ENCODE results near the gene FOLR2. TPM values are rescaled to one million over a fixed set of nuclear protein-coding genes. Genes with fewer than 3 reads are reported as not detected.

Gene FOLR2
- total RNA-seq, 1 experiment from 2014 or later: not detected

DNA sequence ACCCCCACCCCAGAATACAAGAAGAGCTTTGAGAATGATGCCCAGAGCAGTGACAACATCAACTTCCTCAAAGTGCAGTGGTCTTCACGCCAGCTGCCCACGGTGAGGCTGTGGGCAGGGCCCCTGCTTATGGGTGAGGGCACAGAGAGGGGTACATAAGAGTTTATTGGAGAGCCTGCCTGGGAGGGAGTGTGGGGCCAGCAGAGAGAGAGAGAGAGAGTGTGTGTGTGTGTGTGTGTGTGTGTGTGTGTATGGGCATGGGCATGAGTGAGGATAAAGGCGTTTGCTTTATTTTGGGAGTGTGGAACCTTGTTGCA lies 17.9 kb downstream of the FOLR2 start:
- Histone ChIP-seq H3K27me3 (no peaks in the 10 kb centered on the region), H3K9me3 (no peaks in the 10 kb centered on the region), H3K4me3 (no peak overlapping the region), H3K36me3 (peaks cover 83% of the 10 kb centered on the region)
- no peak for DNase-seq

DNA sequence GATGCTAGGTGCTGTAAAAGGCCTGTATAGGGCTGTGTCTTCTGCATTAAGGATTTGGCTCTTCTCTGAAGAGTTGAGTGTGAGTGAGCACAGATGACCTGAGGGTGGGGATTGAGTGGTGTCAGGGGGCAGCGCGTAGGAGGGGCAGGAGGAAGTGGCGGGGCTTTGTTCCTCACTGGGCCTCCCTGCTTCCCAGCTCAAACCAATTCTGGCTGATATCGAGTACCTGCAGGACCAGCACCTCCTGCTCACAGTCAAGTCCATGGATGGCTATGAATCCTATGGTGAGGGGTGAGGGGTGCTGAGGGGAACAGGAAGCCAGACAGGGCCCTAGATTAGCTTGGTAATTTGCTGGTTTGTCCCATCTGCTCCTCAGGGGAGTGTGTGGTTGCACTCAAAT lies 18.3 kb downstream of the FOLR2 start:
- Histone ChIP-seq H3K36me3 (peaks cover 78% of the 10 kb centered on the region), H3K27me3 (no peaks in the 10 kb centered on the region), H3K9me3 (no peaks in the 10 kb centered on the region), H3K4me3 (no peak overlapping the region)
- no peak for DNase-seq

DNA sequence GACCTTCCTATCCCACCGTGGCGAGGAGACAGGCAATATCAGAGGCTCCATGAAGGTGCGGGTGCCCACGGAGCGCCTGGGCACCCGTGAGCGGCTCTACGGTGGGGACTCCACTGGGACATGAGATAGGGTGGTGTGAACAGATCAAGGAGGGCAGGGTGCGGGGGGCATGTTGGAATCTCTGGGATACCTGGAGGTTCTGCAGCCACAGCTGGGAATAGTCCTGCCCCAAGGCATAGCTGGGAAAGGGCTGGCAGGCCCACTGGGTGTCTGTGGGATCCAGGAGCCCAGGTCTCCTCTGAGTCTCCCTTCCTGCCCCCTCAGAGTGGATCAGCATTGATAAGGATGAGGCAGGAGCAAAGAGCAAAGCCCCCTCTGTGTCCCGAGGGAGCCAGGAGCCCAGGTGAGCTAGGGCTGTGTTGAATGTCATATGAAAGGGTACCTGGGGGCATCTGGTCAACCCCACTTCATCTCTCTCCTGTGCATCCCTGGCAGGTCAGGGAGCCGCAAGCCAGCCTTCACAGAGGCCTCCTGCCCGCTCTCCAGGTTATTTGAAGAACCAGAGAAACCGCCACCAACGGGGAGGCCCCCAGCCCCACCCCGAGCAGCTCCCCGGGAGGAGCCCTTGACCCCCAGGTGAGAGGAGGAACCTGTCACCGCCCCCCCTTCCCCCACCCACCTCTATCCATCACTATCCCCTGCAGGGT lies 18.9 kb downstream of the FOLR2 start:
- no peaks in the 10 kb centered on the region for H3K27me3 ChIP-seq
- H3K36me3 ChIP-seq: peaks cover 72% of the 10 kb centered on the region
- no peak overlapping the region for H3K4me3 ChIP-seq
- DNase-seq: no peak
- no peaks in the 10 kb centered on the region for H3K9me3 ChIP-seq

DNA sequence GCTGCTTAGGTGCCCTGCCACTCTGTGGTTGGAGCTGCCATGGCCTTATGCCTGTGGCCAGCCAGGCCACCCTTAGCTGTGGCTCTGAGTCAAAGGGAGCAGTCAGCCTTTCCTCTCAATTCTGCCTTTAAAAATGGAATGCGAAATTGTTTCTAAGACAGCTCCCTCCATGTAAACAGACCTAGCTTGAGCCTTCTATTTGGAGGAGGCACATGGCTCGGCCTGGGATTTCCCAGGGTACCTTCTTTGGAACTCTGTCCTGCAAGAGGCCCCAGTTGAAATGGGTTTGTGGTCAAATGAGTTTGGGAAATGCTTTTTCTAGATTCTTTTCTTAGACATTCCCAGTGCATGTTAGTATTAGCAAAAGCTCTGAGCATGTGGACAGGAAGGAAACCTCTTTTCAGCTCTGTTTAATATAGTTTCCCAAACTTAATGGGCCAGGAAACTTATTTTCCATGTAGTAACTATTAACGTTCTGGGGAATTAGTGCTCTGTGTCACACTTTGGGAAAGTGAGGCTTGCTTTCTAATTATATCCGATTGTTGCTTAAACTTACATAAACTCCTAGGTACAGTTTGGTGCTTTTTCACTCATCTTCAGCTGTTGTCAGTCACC lies 19.6 kb downstream of the FOLR2 start:
- Histone ChIP-seq H3K4me3 (no peak overlapping the region), H3K36me3 (peaks cover 65% of the 10 kb centered on the region), H3K9me3 (no peaks in the 10 kb centered on the region), H3K27me3 (no peaks in the 10 kb centered on the region)
- DNase-seq: no peak

DNA sequence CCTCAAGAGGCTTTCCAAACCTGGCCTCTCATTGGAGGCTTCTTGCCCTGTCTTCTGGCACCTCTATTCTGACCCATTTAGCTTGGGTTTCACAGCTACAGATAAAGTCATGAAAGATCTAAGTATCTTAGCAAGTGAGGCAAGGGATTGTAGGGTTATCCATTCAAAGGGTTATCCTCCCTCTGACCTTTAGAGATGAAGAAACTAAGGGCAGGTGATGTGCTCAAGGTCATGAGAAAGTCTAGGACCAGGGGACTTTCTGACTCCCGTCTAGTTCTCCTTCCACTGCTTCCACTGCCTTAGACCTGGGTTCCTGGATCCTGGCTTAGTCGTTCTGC lies 20.1 kb downstream of the FOLR2 start:
- peaks cover 60% of the 10 kb centered on the region for H3K36me3 ChIP-seq
- no peak overlapping the region for H3K4me3 ChIP-seq
- DNase-seq: no peak
- H3K27me3 ChIP-seq: no peaks in the 10 kb centered on the region
- H3K9me3 ChIP-seq: no peaks in the 10 kb centered on the region

DNA sequence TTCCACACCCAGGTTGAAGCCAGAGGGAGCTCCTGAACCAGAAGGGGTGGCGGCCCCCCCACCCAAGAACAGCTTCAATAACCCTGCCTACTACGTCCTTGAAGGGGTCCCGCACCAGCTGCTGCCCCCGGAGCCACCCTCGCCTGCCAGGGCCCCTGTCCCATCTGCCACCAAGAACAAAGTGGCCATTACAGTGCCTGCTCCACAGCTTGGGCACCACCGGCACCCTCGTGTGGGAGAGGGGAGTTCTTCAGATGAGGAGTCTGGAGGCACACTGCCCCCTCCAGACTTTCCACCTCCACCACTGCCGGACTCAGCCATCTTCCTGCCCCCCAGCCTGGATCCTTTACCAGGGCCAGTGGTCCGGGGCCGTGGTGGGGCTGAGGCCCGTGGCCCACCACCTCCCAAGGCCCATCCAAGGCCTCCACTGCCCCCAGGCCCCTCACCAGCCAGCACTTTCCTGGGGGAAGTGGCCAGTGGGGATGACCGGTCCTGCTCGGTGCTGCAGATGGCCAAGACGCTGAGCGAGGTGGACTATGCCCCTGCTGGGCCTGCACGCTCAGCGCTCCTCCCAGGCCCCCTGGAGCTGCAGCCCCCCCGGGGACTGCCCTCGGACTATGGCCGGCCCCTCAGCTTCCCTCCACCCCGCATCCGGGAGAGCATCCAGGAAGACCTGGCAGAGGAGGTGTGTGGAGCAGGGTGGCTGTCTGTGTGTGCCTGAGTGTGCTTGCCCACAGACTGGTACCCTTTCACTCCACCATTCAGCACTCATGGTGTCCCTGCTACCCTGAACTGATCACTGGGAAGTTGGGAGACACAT lies 20.7 kb downstream of the FOLR2 start:
- Histone ChIP-seq H3K27me3 (no peaks in the 10 kb centered on the region), H3K9me3 (no peaks in the 10 kb centered on the region), H3K4me3 (no peak overlapping the region), H3K36me3 (peaks cover 54% of the 10 kb centered on the region)
- DNase-seq: no peak

DNA sequence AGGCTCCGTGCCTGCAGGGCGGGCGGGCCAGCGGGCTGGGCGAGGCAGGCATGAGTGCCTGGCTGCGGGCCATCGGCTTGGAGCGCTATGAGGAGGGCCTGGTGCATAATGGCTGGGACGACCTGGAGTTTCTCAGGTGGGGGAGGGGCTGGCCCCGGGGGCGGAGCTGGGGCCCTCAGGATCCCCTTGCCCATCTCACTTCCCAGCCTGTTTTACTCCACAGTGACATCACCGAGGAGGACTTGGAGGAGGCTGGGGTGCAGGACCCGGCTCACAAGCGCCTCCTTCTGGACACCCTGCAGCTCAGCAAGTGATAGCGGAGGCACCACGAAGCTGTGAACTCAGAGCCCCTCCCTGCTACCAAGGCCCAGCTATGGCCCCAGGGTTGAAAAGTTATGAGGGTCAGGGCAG lies 21.5 kb downstream of the FOLR2 start:
- Histone ChIP-seq H3K36me3 (peaks cover 47% of the 10 kb centered on the region), H3K27me3 (no peaks in the 10 kb centered on the region), H3K4me3 (no peak overlapping the region), H3K9me3 (no peaks in the 10 kb centered on the region)
- DNase-seq: peak; percentile 49

DNA sequence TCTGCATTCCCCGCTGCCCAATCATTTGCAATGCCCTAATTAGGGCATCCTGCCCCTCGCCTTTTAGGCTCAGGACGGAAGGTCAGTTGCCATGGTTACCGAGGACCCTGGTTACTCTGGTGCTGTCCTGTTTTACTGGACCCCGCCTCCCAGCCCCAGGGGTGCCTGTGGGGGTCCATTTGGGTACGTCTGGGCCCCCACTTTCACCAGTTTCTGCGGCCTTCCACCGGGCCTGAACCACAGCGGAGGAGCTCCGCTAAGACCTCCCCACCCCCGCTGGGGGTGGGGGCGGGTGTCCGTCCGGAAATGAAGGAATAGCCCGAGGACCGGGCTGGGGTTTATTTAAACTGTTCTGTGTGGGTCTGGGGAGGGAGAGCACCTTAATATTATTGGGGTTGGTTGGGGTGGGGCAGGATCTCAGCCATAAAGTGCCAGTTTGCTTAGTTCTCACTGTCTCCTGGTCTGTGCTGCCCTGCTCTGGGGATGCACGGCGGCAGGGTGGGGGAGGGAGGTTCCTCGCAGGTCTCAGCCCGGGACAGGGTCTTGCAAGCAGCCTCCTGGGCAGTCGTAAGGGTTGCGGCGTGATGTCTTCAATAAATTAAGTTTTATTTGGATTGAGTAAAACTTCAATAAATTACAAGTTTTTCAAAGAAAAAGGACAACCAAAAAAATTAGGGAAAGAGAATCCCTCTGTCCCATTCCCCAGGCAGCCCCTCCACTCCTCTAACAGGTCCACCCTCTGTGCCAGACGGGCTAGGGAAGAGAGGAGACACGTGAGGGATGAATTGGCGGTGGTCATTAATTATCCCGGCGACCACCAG lies 22.1 kb downstream of the FOLR2 start:
- Histone ChIP-seq H3K36me3 (peaks cover 40% of the 10 kb centered on the region), H3K27me3 (no peaks in the 10 kb centered on the region), H3K4me3 (no peak overlapping the region), H3K9me3 (no peaks in the 10 kb centered on the region)
- no peak for DNase-seq

DNA sequence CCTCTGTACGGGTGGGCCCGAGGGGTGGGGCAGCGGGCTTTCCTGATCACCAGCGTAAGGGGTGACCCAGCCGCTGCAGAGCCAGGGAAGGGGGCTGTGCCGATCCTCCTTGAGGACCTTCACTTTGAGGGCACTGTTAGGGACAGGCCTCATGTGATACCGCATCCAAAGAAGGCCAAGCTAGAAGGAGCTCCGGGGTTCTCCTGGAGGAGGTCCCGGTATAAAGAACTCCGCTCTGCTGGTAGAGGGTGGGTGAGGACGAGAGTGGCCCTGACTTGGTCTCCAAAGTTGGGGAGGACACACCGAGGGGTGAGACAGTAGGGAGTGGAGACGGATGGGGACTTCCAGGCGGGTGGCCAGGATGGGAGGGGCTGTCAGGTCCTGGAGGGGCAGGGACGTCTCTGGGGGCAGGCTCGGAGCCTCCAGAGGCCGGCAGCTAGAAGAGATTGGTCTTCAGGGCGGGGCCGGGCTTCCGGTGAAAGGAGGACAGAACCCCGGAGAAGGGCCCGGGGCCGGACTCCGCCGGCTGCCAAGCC lies 22.8 kb downstream of the FOLR2 start:
- Histone ChIP-seq H3K4me3 (peak overlapping the region; percentile 0; the same call in 1 of the 2 replicates), H3K27me3 (no peaks in the 10 kb centered on the region; the same call in 1 of the 2 replicates)
- DNase-seq: peak; percentile 88

DNA sequence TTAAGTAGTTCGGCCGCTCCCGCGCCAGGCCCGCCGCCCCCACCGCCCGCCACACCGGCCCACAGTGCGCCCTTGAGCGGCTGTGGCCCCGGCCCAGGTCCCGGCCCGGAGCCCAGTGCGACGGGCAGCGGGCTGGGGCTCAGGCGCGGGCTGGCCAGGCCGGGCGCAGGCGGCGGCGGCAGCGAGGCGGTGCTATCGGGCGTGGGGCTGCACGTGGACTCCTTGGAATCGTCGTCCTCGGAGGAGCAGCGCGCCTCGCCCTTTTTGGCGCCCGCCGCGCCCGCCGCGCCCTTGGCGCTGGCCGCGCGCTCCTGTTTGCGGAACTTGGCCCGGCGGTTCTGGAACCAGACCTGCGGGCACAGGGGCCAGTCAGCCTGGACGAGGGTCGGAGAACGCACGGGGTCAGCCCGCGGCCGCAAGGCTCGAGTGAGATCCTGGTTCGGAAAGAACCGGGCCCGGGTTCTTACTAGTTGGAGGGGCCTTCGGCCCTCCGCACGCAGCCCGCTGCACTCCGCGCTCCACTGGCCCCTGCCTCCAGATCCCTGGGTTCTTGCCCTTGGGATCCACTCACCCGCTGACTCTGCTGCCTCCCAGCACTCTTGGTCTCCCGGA lies 23.4 kb downstream of the FOLR2 start:
- Histone ChIP-seq H3K4me3 (no peak overlapping the region; the same call in 1 of the 2 replicates), H3K27me3 (no peaks in the 10 kb centered on the region; the same call in 1 of the 2 replicates), H3K36me3 (peaks cover 28% of the 10 kb centered on the region), H3K9me3 (no peaks in the 10 kb centered on the region)
- no peak for DNase-seq

More for the DNA sequence above, 22.8 kb downstream of the FOLR2 start:
- H3K9me3 ChIP-seq: no peaks in the 10 kb centered on the region
- H3K36me3 ChIP-seq: peaks cover 34% of the 10 kb centered on the region

DNA sequence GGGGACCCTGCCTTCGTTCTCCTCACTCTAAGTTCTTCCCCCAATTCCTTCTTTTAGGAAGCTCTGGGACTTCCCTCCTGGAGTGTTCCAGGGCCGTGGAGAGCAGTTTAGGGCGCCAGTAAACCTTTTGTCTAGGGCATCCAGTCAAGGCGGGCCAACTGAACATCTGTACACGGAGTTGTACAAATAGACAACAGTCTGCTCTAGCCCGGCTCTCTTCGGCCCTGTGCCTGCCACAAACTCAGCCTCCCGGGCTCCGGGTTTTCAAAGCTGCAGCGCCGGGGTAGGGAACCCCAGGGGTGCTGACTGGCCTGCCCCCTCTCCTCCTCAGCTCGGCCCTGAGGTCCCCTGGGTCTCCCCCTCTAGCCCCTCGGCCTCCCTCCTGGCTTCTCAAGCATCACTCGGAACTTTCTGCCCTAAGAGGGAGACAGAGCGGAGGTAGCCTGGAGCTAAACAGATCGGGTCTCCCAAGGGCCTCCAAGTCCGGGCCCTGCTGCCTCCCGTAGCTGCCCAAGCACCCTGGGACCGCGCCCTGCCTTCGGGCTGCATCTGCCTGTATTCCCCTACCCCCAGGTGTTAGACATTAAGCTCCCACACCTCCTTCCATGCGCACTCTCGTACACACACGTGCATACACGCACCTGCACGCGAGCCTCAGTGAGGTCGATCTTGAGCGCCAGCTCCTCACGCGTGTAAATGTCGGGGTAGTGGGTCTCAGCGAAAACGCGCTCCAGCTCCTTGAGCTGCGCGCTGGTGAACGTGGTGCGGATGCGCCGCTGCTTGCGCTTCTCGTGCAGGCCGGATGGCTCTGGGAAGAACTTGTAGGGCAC lies 24.1 kb downstream of the FOLR2 start:
- no peak overlapping the region for H3K4me3 ChIP-seq
- peaks cover 21% of the 10 kb centered on the region for H3K36me3 ChIP-seq
- H3K27me3 ChIP-seq: no peaks in the 10 kb centered on the region; the same call in 1 of the 2 replicates
- DNase-seq: no peak
- H3K9me3 ChIP-seq: no peaks in the 10 kb centered on the region

DNA sequence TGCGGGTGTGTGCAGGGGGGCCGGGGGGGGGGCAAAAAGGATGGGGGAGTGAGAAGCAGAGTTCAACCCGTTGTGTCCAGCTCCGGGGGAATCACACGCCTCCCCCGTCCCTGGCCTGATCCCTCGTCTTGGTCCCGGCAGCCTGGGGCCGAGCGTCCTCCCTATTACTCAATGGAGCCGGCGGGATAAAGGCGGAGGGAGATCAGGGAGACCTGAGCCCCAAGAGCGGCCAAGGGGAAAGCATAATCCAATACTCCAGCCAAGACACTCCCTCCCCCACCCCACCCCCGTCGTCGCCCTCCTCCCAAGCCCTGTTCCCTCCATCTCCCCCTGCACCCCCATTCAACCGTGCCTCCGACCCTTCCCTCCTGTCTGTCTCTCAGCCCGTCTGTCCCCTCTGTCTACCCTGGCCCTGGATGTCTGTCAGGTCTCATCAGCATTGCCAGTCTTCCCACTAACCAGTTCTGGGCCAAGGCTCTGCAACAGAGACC lies 24.7 kb downstream of the FOLR2 start:
- no peak for DNase-seq
- no peak overlapping the region for H3K4me3 ChIP-seq
- no peaks in the 10 kb centered on the region for H3K9me3 ChIP-seq
- no peaks in the 10 kb centered on the region; the same call in 1 of the 2 replicates for H3K27me3 ChIP-seq
- H3K36me3 ChIP-seq: peaks cover 18% of the 10 kb centered on the region

DNA sequence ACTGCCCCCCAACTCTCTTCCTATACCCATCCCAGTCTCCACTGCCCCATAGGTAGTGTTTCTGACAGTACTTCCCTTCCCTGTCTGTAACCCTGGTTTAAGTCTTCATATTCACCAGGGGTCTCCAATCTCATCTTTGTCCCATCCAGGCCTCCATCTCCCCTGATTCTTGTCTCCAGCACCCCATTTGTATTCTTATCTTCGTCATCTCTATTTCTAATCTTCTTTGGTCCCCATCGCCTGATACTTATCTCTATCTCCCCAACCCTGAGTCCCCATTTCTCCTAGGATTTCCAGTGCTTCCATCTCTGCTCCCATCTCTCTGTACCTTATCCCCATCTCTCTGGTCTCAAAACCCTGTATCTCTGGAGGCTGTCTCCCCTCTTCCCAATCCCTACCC lies 25.5 kb downstream of the FOLR2 start:
- no peak for DNase-seq
- H3K9me3 ChIP-seq: no peaks in the 10 kb centered on the region
- H3K27me3 ChIP-seq: no peaks in the 10 kb centered on the region; the same call in 1 of the 2 replicates
- H3K36me3 ChIP-seq: peaks cover 15% of the 10 kb centered on the region
- H3K4me3 ChIP-seq: no peak overlapping the region

DNA sequence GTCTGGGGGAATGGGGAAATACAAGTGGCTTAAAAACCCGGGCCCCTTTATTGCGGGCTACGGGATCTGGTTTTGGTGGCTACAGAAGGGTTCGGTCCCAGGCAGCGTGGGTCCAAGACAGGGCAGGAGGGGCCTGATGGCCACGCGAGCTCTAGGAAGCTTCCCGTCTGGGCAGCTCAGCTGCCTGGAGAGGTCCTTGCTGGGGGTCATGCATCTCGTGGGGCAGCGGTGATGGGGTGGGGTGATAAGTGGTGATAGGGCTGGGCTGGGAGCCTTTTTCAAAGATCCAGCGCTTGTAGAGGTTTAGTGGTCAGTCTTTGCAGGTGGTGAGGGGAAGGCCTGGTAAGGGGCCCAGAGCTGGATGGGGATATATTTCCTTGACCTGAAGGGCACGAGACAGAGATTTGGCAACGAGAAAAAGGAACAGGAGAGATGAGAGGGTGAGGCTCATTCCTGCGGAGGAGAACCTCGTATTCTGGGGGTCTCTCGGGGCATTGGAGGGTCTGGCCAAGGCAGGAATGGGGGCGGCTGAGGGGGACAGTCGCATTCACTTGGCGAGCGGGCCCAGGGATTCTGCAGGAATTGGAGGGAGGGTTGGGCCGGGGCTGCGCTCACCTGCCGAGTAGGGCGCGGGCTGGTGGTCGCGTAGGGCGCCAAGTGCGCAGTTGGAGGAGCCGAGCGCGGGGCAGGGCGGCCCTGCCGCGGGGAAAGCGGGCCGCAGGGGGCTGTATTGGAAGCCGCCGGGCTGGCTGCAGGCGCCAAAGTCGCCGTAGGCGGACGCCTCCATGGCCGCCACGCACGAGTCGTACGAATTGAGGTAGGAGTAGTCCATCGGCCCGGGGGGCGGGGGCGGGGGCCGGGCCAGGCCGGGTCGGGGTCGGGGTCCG lies 26.8 kb downstream of the FOLR2 start:
- H3K9me3 ChIP-seq: no peaks in the 10 kb centered on the region
- H3K36me3 ChIP-seq: peaks cover 2% of the 10 kb centered on the region; the same call in 1 of the 2 replicates
- H3K27me3 ChIP-seq: no peaks in the 10 kb centered on the region; the same call in 1 of the 2 replicates
- no peak overlapping the region for H3K4me3 ChIP-seq
- DNase-seq: no peak

DNA sequence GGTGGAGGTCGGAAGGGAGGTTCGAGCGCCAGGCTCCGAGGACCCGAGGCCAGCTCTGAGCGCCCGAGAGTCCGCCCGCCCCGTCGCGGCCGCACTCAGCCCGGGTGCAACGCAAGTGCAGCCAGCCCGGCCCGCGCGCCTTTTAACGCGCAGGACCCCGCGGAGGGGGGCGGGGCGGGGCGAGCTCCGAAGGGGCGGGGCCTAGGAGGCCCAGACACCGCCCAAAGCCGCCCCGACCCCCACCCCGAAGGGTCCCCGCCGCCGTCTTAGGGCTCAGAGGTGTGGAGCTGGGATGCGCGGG lies 27.4 kb downstream of the FOLR2 start, which contains the start of gene PHOX2A:
Gene PHOX2A (minus strand): TSS at position 117 of the 301 bp plus-strand sequence. CDS start 172 bp downstream, outside the sequence.
- Histone ChIP-seq H3K9me3 (no peaks in the 10 kb centered on the region), H3K36me3 (no peaks in the 10 kb centered on the region), H3K4me3 (no peak within 1 kb of the TSS), H3K27me3 (no peaks in the 10 kb centered on the region; the same call in 1 of the 2 replicates)
- DNase-seq: no peak

Data from MG63 (cell line).